ENCODE results near the gene POLDIP2.

- no peak for TF ChIP-seq CTCF (IDR thresholded peaks at IDR 0.05)
- no peak for TF ChIP-seq POLR2A (IDR thresholded peaks at IDR 0.05)
Measured at GRCh38 chr17:28340374-28340773, 17.0 kb downstream of the POLDIP2 start.

All from heart left ventricle (tissue), 13 donors.